GM12801 (cell line): ENCODE measurements around the gene GPR45.

Experiments used
- CTCF ChIP-seq: IDR thresholded peaks from one replicate; pipeline ENCODE4 v1.5.1; 2011; ENCODE audit warnings: control low read depth; ENCODE audit not compliant: insufficient read length; ENCODE audit errors: extremely low read depth

Gene GPR45

GRCh38 chr2:105272176-105272575 lies 30.6 kb downstream of the GPR45 start:
- TF ChIP-seq CTCF = no peak

GRCh38 chr2:105274046-105274445 lies 32.5 kb downstream of the GPR45 start:
- no peak for TF ChIP-seq CTCF

GRCh38 chr2:105278654-105279053 lies 37.1 kb downstream of the GPR45 start:
- no peak for TF ChIP-seq CTCF

GRCh38 chr2:105279126-105279525 lies 37.6 kb downstream of the GPR45 start:
- no peak for TF ChIP-seq CTCF

- TF ChIP-seq CTCF = no peak
Observed at GRCh38 chr2:105280281-105280680, 38.7 kb downstream of the GPR45 start.

GRCh38 chr2:105283532-105283931 lies 42.0 kb downstream of the GPR45 start:
- no peak for TF ChIP-seq CTCF

GRCh38 chr2:105287692-105288091 lies 46.1 kb downstream of the GPR45 start:
- TF ChIP-seq CTCF = no peak

- no peak for TF ChIP-seq CTCF
Observed at GRCh38 chr2:105288133-105288532, 46.6 kb downstream of the GPR45 start.
